ENCODE results near the gene GABRB1. TPM values are rescaled to one million over a fixed set of nuclear protein-coding genes. Genes with fewer than 3 reads are reported as not detected.

Gene GABRB1
- total RNA-seq, 1 experiment from 2014 or later: not detected

- DNase-seq (no peak), ATAC-seq (no peak)
- H3K4me2 ChIP-seq (ENCODE audit: low read length): no peak overlapping the region
- H4K20me1 ChIP-seq (ENCODE audit: low read length): no peaks in the 10 kb centered on the region
- no peak overlapping the region for H3K27ac ChIP-seq (ENCODE audit: low read length)
- no peak for TF ChIP-seq EZH2phosphoT487 (IDR thresholded peaks at IDR 0.05; ENCODE audit: borderline replicate concordance, low read length)
- no peak for TF ChIP-seq EZH2 (IDR thresholded peaks at IDR 0.05; ENCODE audit: low read length, unreplicated experiment)
- no peaks in the 10 kb centered on the region for H3K79me2 ChIP-seq (ENCODE audit: low read length)
- H3K4me3 ChIP-seq (ENCODE audit: low read length): no peak overlapping the region
- H3K27me3 ChIP-seq (ENCODE audit: low read length): peaks cover 30% of the 10 kb centered on the region
- no peaks in the 10 kb centered on the region for H3K9me3 ChIP-seq (ENCODE audit: low read length)
- intact Hi-C loops (cut with micrococcal nuclease): no loop called here
- no peaks in the 10 kb centered on the region for H3K4me1 ChIP-seq (ENCODE audit: insufficient read depth, low read length)
- no peak overlapping the region for H2AFZ ChIP-seq (ENCODE audit: low read length)
- no peaks in the 10 kb centered on the region for H3F3A ChIP-seq (ENCODE audit: low read length, unreplicated experiment)
- ChIA-PET POLR2A (ENCODE audit: unreplicated experiment) (no interaction called here), CTCF (no interaction called here)
- H3K9me2 ChIP-seq (replicated peaks; ENCODE audit: low read length): no peaks in the 10 kb centered on the region
- no peak overlapping the region for H3K9ac ChIP-seq (ENCODE audit: low read length)
- H3K36me3 ChIP-seq (ENCODE audit: low read depth, low read length): no peaks in the 10 kb centered on the region
- no TSS peak for BruUV-seq (replicated peaks)
Measured at GRCh38 chr4:47359891-47360290, 328.5 kb downstream of the GABRB1 start.

GRCh38 chr4:47367761-47368160 is 336.4 kb downstream of the GABRB1 start:
- no peaks in the 10 kb centered on the region for H4K20me1 ChIP-seq (ENCODE audit: low read length)
- no peaks in the 10 kb centered on the region for H3K79me2 ChIP-seq (ENCODE audit: low read length)
- CTCF ChIA-PET: no interaction called here
- DNase-seq: no peak
- TF ChIP-seq EZH2 (IDR thresholded peaks at IDR 0.05; ENCODE audit: low read length, unreplicated experiment) (no peak), CTCF (conservative IDR thresholded peaks at IDR 0.05; ENCODE audit: low read depth, low read length) (no peak), EZH2phosphoT487 (IDR thresholded peaks at IDR 0.05; ENCODE audit: borderline replicate concordance, low read length) (no peak)
- no TSS peak for BruUV-seq (replicated peaks)
- no peak for ATAC-seq
- no peaks in the 10 kb centered on the region for H3F3A ChIP-seq (ENCODE audit: low read length, unreplicated experiment)
- peaks cover 21% of the 10 kb centered on the region for H3K27me3 ChIP-seq (ENCODE audit: low read length)
- H3K4me1 ChIP-seq (ENCODE audit: insufficient read depth, low read length): no peaks in the 10 kb centered on the region
- H3K4me3 ChIP-seq (ENCODE audit: low read length): no peak overlapping the region
- no peaks in the 10 kb centered on the region for H3K36me3 ChIP-seq (ENCODE audit: low read depth, low read length)
- no peaks in the 10 kb centered on the region for H3K9me2 ChIP-seq (replicated peaks; ENCODE audit: low read length)
- H3K4me2 ChIP-seq (ENCODE audit: low read length): no peak overlapping the region
- H2AFZ ChIP-seq (ENCODE audit: low read length): no peak overlapping the region
- H3K27ac ChIP-seq (ENCODE audit: low read length): no peak overlapping the region
- no peak overlapping the region for H3K9ac ChIP-seq (ENCODE audit: low read length)
- intact Hi-C loops (cut with micrococcal nuclease): no loop called here
- POLR2A ChIA-PET (ENCODE audit: unreplicated experiment): no interaction called here
- H3K9me3 ChIP-seq (ENCODE audit: low read length): no peaks in the 10 kb centered on the region

GRCh38 chr4:47368211-47368610 is 336.8 kb downstream of the GABRB1 start:
- H3K4me2 ChIP-seq (ENCODE audit: low read length): no peak overlapping the region
- DNase-seq (no peak), ATAC-seq (no peak)
- H3K4me1 ChIP-seq (ENCODE audit: insufficient read depth, low read length): no peaks in the 10 kb centered on the region
- no peaks in the 10 kb centered on the region for H4K20me1 ChIP-seq (ENCODE audit: low read length)
- TF ChIP-seq EZH2phosphoT487 (IDR thresholded peaks at IDR 0.05; ENCODE audit: borderline replicate concordance, low read length): no peak
- TF ChIP-seq EZH2 (IDR thresholded peaks at IDR 0.05; ENCODE audit: low read length, unreplicated experiment): no peak
- TF ChIP-seq CTCF (conservative IDR thresholded peaks at IDR 0.05; ENCODE audit: low read depth, low read length): no peak
- no peaks in the 10 kb centered on the region for H3F3A ChIP-seq (ENCODE audit: low read length, unreplicated experiment)
- H3K27me3 ChIP-seq (ENCODE audit: low read length): peaks cover 21% of the 10 kb centered on the region
- H3K9ac ChIP-seq (ENCODE audit: low read length): no peak overlapping the region
- no peaks in the 10 kb centered on the region for H3K9me2 ChIP-seq (replicated peaks; ENCODE audit: low read length)
- ChIA-PET POLR2A (ENCODE audit: unreplicated experiment) (no interaction called here), CTCF (no interaction called here)
- no peaks in the 10 kb centered on the region for H3K79me2 ChIP-seq (ENCODE audit: low read length)
- intact Hi-C loops (cut with micrococcal nuclease): no loop called here
- no peak overlapping the region for H3K4me3 ChIP-seq (ENCODE audit: low read length)
- H3K9me3 ChIP-seq (ENCODE audit: low read length): no peaks in the 10 kb centered on the region
- H3K36me3 ChIP-seq (ENCODE audit: low read depth, low read length): no peaks in the 10 kb centered on the region
- BruUV-seq (replicated peaks): no TSS peak
- no peak overlapping the region for H2AFZ ChIP-seq (ENCODE audit: low read length)
- no peak overlapping the region for H3K27ac ChIP-seq (ENCODE audit: low read length)
